Gastroesophageal sphincter (tissue), 4 donors: ENCODE results near the gene PRKAG2. TPM values are rescaled to one million over a fixed set of nuclear protein-coding genes. Genes with fewer than 3 reads are reported as not detected.

Experiments used
- ATAC-seq: fragments of 150-250 bp; one replicate; pipeline ENCODE4 v1.9.1; 2016; ENCODE audit warnings: mild to moderate bottlenecking, moderate library complexity
- H3K27ac ChIP-seq, 4 donors: fragments of 200-600 bp; sonication (generic) in 3 of 4; 1 replicate in 3 of 4; 2 replicates in 1 of 4; pipeline ENCODE4 v1.5.1; 2016 to 2019
- H3K27me3 ChIP-seq: fragments of 200-600 bp; sonication (generic); one replicate; pipeline ENCODE4 v1.5.1; 2019
- H3K36me3 ChIP-seq, 2 donors: fragments of 200-600 bp; sonication (generic); one replicate each; pipeline ENCODE4 v1.5.1; 2019; ENCODE audit warnings: control low read depth in 1 of 2
- H3K4me1 ChIP-seq, 3 donors: fragments of 200-600 bp; sonication (generic); 1 replicate in 2 of 3; 2 replicates in 1 of 3; pipeline ENCODE4 v1.5.1; 2016 to 2019; ENCODE audit warnings: control low read depth in 2 of 3
- H3K4me3 ChIP-seq, 2 donors: fragments of 200-600 bp; sonication (generic); one replicate each; pipeline ENCODE4 v1.5.1; 2019; ENCODE audit warnings: mild to moderate bottlenecking in 1 of 2, moderate library complexity in 1 of 2
- H3K9me3 ChIP-seq, 3 donors: fragments of 200-600 bp; sonication (generic); one replicate each; pipeline ENCODE4 v1.5.1; 2017 to 2019; ENCODE audit warnings: control low read depth in 2 of 3
- CTCF ChIP-seq, 4 experiments: fragments of 200-600 bp in 2 of 4; fragments of 450-650 bp in 2 of 4; sonication (generic) in 1 of 4; IDR thresholded peaks; one replicate each; pipeline ENCODE4 v1.5.1; 2017 to 2019; ENCODE audit warnings: antibody characterized with exemption in 4 of 4, mild to moderate bottlenecking in 2 of 4, moderate library complexity in 2 of 4
- EP300 ChIP-seq: sonication (generic); formaldehyde crosslinking; IDR thresholded peaks from one replicate; pipeline ENCODE4 v1.6.1; 2017; ENCODE audit warnings: antibody characterized with exemption, mild to moderate bottlenecking
- POLR2A ChIP-seq, 2 donors: fragments of 450-650 bp; IDR thresholded peaks; one replicate each; pipeline ENCODE4 v1.6.1; 2017; ENCODE audit warnings: antibody characterized with exemption in 2 of 2, mild to moderate bottlenecking in 2 of 2, moderate library complexity in 1 of 2
- POLR2AphosphoS5 ChIP-seq: sonication (generic); formaldehyde crosslinking; IDR thresholded peaks from one replicate; pipeline ENCODE4 v1.6.1; 2017; ENCODE audit warnings: antibody characterized with exemption
- whole genome bisulfite sequencing, 2 donors: methylation state at CpG; one replicate each; pipeline ENCODE4 v1.1.5; 2018; ENCODE audit warnings: low coverage in 1 of 2; 5-methylcytosine and 5-hydroxymethylcytosine counted together
- total RNA-seq, 4 donors: library from RNA; depleted of rRNA; stranded (reverse); fragments of >200 nt; gene quantifications; one replicate each; pipeline ENCODE4 v1.1.0, GENCODE V29; 2016

Gene PRKAG2
- total RNA-seq, 4 donors from 2014 or later: 48.9 to 89.0 (median 75.7) TPM

- no peak for ATAC-seq
- H3K4me1 ChIP-seq: peaks cover 0 to 56% (median 24%) of the 10 kb centered on the region in 3 donors
- H3K4me3 ChIP-seq: no peak overlapping the region
- whole genome bisulfite sequencing, 2 donors: 100% methylated on average over 1 to 2 of the region's 29 CpGs
- H3K36me3 ChIP-seq: no peaks in the 10 kb centered on the region
- no peak overlapping the region for H3K27ac ChIP-seq
- no peaks in the 10 kb centered on the region for H3K9me3 ChIP-seq
- no peaks in the 10 kb centered on the region for H3K27me3 ChIP-seq
- TF ChIP-seq POLR2A (IDR thresholded peaks at IDR 0.05): no peak
- no peak for TF ChIP-seq CTCF (IDR thresholded peaks at IDR 0.05)
- no peak for TF ChIP-seq POLR2AphosphoS5
- no peak for TF ChIP-seq EP300
Observed at GRCh38 chr7:151724250-151724915, 152.5 kb downstream of the PRKAG2 start.

- Histone ChIP-seq H3K27me3 (no peaks in the 10 kb centered on the region), H3K9me3 (no peaks in the 10 kb centered on the region)
- 82 to 93% methylated on average over 4 to 5 of the region's 12 CpGs for WGBS, 2 donors
Observed at GRCh38 chr7:151723321-151723720, 153.6 kb downstream of the PRKAG2 start.

GRCh38 chr7:151722533-151722932 is 154.4 kb downstream of the PRKAG2 start:
- Histone ChIP-seq H3K27ac (no peak overlapping the region), H3K36me3 (no peaks in the 10 kb centered on the region), H3K27me3 (no peaks in the 10 kb centered on the region), H3K4me1 (peaks cover 0 to 50% (median 14%) of the 10 kb centered on the region in 3 donors), H3K4me3 (no peak overlapping the region), H3K9me3 (no peaks in the 10 kb centered on the region)
- WGBS, 2 donors: no CpG with 5 or more reads among the region's 12 CpGs
- ATAC-seq: no peak
- TF ChIP-seq CTCF (IDR thresholded peaks at IDR 0.05) (no peak), POLR2A (IDR thresholded peaks at IDR 0.05) (no peak), POLR2AphosphoS5 (no peak), EP300 (no peak)

More at GRCh38 chr7:151723321-151723720, 153.6 kb downstream of the PRKAG2 start:
- no peak overlapping the region for H3K27ac ChIP-seq
- peaks cover 0 to 55% (median 22%) of the 10 kb centered on the region in 3 donors for H3K4me1 ChIP-seq
- no peak for ATAC-seq
- H3K36me3 ChIP-seq: no peaks in the 10 kb centered on the region
- no peak for TF ChIP-seq POLR2A (IDR thresholded peaks at IDR 0.05)
- TF ChIP-seq EP300: no peak
- TF ChIP-seq POLR2AphosphoS5: no peak
- H3K4me3 ChIP-seq: no peak overlapping the region

GRCh38 chr7:151721694-151722093 is 155.2 kb downstream of the PRKAG2 start:
- no peaks in the 10 kb centered on the region for H3K36me3 ChIP-seq
- H3K27me3 ChIP-seq: no peaks in the 10 kb centered on the region
- H3K4me3 ChIP-seq: no peak overlapping the region
- peaks cover 0 to 50% (median 8%) of the 10 kb centered on the region in 3 donors for H3K4me1 ChIP-seq
- no peak for ATAC-seq
- no peak for TF ChIP-seq CTCF (IDR thresholded peaks at IDR 0.05)
- no peak for TF ChIP-seq POLR2AphosphoS5
- no peak for TF ChIP-seq POLR2A (IDR thresholded peaks at IDR 0.05)
- TF ChIP-seq EP300: no peak
- WGBS, 2 donors: 40 to 44% methylated on average over 4 to 5 of the region's 5 CpGs
- H3K27ac ChIP-seq: no peak overlapping the region
- H3K9me3 ChIP-seq: no peaks in the 10 kb centered on the region

- no peak overlapping the region for H3K4me3 ChIP-seq
- no peaks in the 10 kb centered on the region for H3K36me3 ChIP-seq
- WGBS, 2 donors: 70% methylated on average over 3 of the region's 11 CpGs; no CpG with 5 or more reads in 1 of the 2 donors
- no peak for ATAC-seq
- no peaks in the 10 kb centered on the region for H3K9me3 ChIP-seq
- H3K27me3 ChIP-seq: no peaks in the 10 kb centered on the region
- no peak overlapping the region for H3K27ac ChIP-seq
- TF ChIP-seq POLR2A (IDR thresholded peaks at IDR 0.05) (no peak), CTCF (IDR thresholded peaks at IDR 0.05) (no peak), EP300 (no peak), POLR2AphosphoS5 (no peak)
- peaks cover 0 to 50% (median 6%) of the 10 kb centered on the region in 3 donors for H3K4me1 ChIP-seq
Observed at GRCh38 chr7:151721236-151721635, 155.7 kb downstream of the PRKAG2 start.
